ENCODE data around the gene HDAC4.

HDAC4 gene

GRCh38 chr2:239376942-239377531, 23.8 kb downstream of the HDAC4 start:
- TF ChIP-seq, protein P1, sequence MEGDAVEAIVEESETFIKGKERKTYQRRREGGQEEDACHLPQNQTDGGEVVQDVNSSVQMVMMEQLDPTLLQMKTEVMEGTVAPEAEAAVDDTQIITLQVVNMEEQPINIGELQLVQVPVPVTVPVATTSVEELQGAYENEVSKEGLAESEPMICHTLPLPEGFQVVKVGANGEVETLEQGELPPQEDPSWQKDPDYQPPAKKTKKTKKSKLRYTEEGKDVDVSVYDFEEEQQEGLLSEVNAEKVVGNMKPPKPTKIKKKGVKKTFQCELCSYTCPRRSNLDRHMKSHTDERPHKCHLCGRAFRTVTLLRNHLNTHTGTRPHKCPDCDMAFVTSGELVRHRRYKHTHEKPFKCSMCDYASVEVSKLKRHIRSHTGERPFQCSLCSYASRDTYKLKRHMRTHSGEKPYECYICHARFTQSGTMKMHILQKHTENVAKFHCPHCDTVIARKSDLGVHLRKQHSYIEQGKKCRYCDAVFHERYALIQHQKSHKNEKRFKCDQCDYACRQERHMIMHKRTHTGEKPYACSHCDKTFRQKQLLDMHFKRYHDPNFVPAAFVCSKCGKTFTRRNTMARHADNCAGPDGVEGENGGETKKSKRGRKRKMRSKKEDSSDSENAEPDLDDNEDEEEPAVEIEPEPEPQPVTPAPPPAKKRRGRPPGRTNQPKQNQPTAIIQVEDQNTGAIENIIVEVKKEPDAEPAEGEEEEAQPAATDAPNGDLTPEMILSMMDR (IDR thresholded peaks at IDR 0.05; ENCODE audit: insufficient read depth, low read length, poor library complexity, severe bottlenecking) = no peak
- H2AFZ ChIP-seq (ENCODE audit: low read depth, low read length, severe bottlenecking) = no peak overlapping the region
- H4K20me1 ChIP-seq (ENCODE audit: low read depth, low read length) = peaks cover 8% of the 10 kb centered on the region; the same call in 1 of the 2 replicates
- no peak overlapping the region for H3K4me2 ChIP-seq (ENCODE audit: low read depth, low read length, poor library complexity, severe bottlenecking)
- H3K27me3 ChIP-seq (ENCODE audit: low read length) = no peaks in the 10 kb centered on the region
- H3F3A ChIP-seq (ENCODE audit: insufficient read depth) = no peaks in the 10 kb centered on the region
- H3K4me3 ChIP-seq (ENCODE audit: insufficient read depth, low read length, poor library complexity, severe bottlenecking) = no peak overlapping the region
- no peaks in the 10 kb centered on the region for H3K36me3 ChIP-seq (ENCODE audit: low read length)
- H3K79me2 ChIP-seq (ENCODE audit: insufficient read depth, low read length) = no peaks in the 10 kb centered on the region
- no peak overlapping the region for H3K27ac ChIP-seq (ENCODE audit: low read depth, low read length)
- no peaks in the 10 kb centered on the region for H3K9me2 ChIP-seq (replicated peaks; ENCODE audit: insufficient read depth, low read length)
- no peaks in the 10 kb centered on the region for H3K9me3 ChIP-seq (ENCODE audit: insufficient read depth, low read length)
- H3K9ac ChIP-seq (ENCODE audit: low read length) = no peak overlapping the region

GRCh38 chr2:239376351-239376750, 24.5 kb downstream of the HDAC4 start:
- no peaks in the 10 kb centered on the region for H3K36me3 ChIP-seq (ENCODE audit: low read length)
- no peaks in the 10 kb centered on the region for H3K79me2 ChIP-seq (ENCODE audit: insufficient read depth, low read length)

DNA sequence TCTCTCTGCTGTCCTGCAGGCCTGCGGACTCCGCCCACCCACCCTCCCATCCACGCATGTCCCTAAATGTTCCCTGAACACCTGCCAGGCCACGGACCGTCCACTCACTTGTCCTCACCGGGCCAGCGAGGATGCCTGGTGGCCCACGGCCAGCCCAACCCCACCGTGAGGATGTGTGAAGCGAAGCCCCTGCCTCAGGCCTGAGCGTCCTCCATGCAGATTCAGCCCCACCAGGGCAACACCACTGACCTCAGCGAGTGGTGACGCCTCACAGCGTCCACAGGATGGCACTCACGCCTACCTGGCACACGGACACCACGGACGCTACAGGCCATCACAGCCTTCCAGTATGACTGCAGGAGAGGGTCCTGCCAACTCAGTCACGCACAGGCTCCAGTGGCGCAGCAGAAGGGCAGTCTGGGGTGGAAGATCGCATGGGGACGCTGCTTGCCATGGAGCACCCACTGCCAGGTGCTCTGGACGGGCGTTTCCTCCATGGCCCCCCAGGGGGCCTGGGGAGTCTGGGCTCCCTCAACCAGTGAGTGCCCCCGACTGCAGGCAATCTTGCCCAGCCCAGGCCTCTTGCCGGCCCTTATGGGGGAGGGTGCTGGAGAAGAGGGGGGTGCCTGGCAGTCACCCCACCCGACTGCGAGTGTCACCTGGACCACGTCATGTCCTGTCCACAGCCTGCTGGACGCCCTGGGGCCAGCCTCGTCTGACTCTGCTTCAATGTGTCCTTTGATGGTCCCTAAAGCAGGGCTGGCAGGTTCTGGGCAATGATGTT, 25.4 kb downstream of the HDAC4 start:
- Histone ChIP-seq H3K9ac (ENCODE audit: low read length) (no peak overlapping the region), H4K20me1 (ENCODE audit: low read depth, low read length) (0 out of 2 replicates have a peak, but pooled peaks cover under 1% of the 10 kb centered on the region), H3F3A (ENCODE audit: insufficient read depth) (no peaks in the 10 kb centered on the region), H3K36me3 (ENCODE audit: low read length) (no peaks in the 10 kb centered on the region), H3K27ac (ENCODE audit: low read depth, low read length) (no peak overlapping the region), H3K4me2 (ENCODE audit: low read depth, low read length, poor library complexity, severe bottlenecking) (no peak overlapping the region), H2AFZ (ENCODE audit: low read depth, low read length, severe bottlenecking) (no peak overlapping the region), H3K27me3 (ENCODE audit: low read length) (no peaks in the 10 kb centered on the region), H3K79me2 (ENCODE audit: insufficient read depth, low read length) (no peaks in the 10 kb centered on the region), H3K9me2 (replicated peaks; ENCODE audit: insufficient read depth, low read length) (no peaks in the 10 kb centered on the region), H3K4me3 (ENCODE audit: insufficient read depth, low read length, poor library complexity, severe bottlenecking) (no peak overlapping the region), H3K9me3 (ENCODE audit: insufficient read depth, low read length) (no peaks in the 10 kb centered on the region)
- no peak for TF ChIP-seq EZH2phosphoT487 (conservative IDR thresholded peaks at IDR 0.05; ENCODE audit: low read length)
- TF ChIP-seq, protein P1 (IDR thresholded peaks at IDR 0.05; ENCODE audit: insufficient read depth, low read length, poor library complexity, severe bottlenecking) = no peak

More at GRCh38 chr2:239376351-239376750, 24.5 kb downstream of the HDAC4 start:
- no peak overlapping the region for H3K4me3 ChIP-seq (ENCODE audit: insufficient read depth, low read length, poor library complexity, severe bottlenecking)
- no peaks in the 10 kb centered on the region for H3K27me3 ChIP-seq (ENCODE audit: low read length)
- peaks cover 8% of the 10 kb centered on the region; the same call in 1 of the 2 replicates for H4K20me1 ChIP-seq (ENCODE audit: low read depth, low read length)
- H2AFZ ChIP-seq (ENCODE audit: low read depth, low read length, severe bottlenecking) = no peak overlapping the region
- no peak overlapping the region for H3K27ac ChIP-seq (ENCODE audit: low read depth, low read length)
- no peak overlapping the region for H3K4me2 ChIP-seq (ENCODE audit: low read depth, low read length, poor library complexity, severe bottlenecking)
- no peaks in the 10 kb centered on the region for H3K9me2 ChIP-seq (replicated peaks; ENCODE audit: insufficient read depth, low read length)
- no peak overlapping the region for H3K9ac ChIP-seq (ENCODE audit: low read length)
- H3K9me3 ChIP-seq (ENCODE audit: insufficient read depth, low read length) = no peaks in the 10 kb centered on the region
- TF ChIP-seq EZH2phosphoT487 (conservative IDR thresholded peaks at IDR 0.05; ENCODE audit: low read length) = no peak
- TF ChIP-seq, protein P1 (IDR thresholded peaks at IDR 0.05; ENCODE audit: insufficient read depth, low read length, poor library complexity, severe bottlenecking) = no peak
- H3F3A ChIP-seq (ENCODE audit: insufficient read depth) = no peaks in the 10 kb centered on the region
